ENCODE measurements around the gene TBRG4. TPM values are rescaled to one million over a fixed set of nuclear protein-coding genes. Genes with fewer than 3 reads are reported as not detected.

TBRG4 gene
- total RNA-seq, 2 donors from 2014 or later, result 63.6 to 85.1 TPM

GRCh38 chr7:45054442-45054841 is 57.1 kb downstream of the TBRG4 start:
- H3K27me3 Mint-ChIP-seq, result no peaks in the 10 kb centered on the region
- no peaks in the 10 kb centered on the region for H3K9me3 ChIP-seq (ENCODE audit: control insufficient read depth, low read length, poor library complexity, severe bottlenecking)
- ATAC-seq, result no peak
- H3K4me1 Mint-ChIP-seq, result peaks cover 53% of the 10 kb centered on the region
- peaks cover 7% of the 10 kb centered on the region for H3K36me3 Mint-ChIP-seq (ENCODE audit: low read depth)
- H3K4me3 Mint-ChIP-seq, result no peak overlapping the region
- DNase-seq, result no peak
- H3K27ac Mint-ChIP-seq, result peak overlapping the region; percentile 87

DNA sequence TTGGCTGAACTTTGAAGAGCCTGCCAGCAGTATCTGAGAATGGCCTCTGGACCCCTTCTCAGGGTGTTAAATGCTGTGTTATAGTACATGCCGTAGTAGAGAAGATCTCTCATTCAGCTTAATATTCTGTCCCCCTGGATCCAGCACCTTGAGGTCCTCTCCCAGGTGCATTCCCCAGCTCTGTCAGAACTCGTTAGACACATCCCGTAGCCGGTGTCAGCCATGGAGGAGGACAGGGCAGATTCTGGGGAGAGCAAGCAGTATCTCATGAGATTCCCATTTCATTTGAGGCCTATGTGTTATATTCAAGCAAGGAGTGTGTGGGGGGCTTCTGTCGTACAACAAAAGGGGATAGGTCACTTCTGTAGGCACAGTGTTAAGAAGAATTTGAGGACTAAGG is 57.6 kb downstream of the TBRG4 start:
- H3K4me3 Mint-ChIP-seq, result peak overlapping the region; percentile 53
- H3K27me3 Mint-ChIP-seq, result no peaks in the 10 kb centered on the region
- H3K27ac Mint-ChIP-seq, result peak overlapping the region; percentile 87
- peaks cover 7% of the 10 kb centered on the region for H3K36me3 Mint-ChIP-seq (ENCODE audit: low read depth)
- no peak for ATAC-seq
- H3K9me3 ChIP-seq (ENCODE audit: control insufficient read depth, low read length, poor library complexity, severe bottlenecking), result no peaks in the 10 kb centered on the region
- DNase-seq, result no peak
- peaks cover 53% of the 10 kb centered on the region for H3K4me1 Mint-ChIP-seq

DNA sequence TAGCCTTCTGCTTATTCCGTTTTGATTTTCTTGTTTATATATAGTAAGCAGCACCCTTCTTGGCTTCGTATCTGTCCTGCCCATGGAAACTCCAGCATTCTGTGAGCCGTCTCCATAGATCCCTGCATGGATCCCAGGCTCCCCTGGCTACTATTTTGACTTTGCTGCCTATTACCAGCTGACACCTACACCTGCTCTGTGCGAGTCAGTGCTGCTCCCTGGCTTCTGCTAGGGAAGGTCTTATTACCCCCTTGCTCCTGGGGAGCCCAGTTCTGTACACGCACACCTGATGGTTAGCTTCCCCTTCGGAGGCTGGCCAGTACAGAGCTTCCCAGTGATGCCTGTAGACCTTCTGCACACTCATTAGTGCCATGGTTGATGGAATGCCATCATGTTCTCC is 58.1 kb downstream of the TBRG4 start:
- ATAC-seq, result no peak
- peak overlapping the region; percentile 53 for H3K4me3 Mint-ChIP-seq

GRCh38 chr7:45052011-45052410 is 59.5 kb downstream of the TBRG4 start:
- Mint-ChIP-seq H3K36me3 (ENCODE audit: low read depth) (peaks cover 5% of the 10 kb centered on the region), H3K4me1 (peaks cover 42% of the 10 kb centered on the region), H3K27me3 (no peaks in the 10 kb centered on the region), H3K4me3 (no peak overlapping the region), H3K27ac (peak overlapping the region; percentile 11)
- DNase-seq (no peak), ATAC-seq (no peak)
- H3K9me3 ChIP-seq (ENCODE audit: control insufficient read depth, low read length, poor library complexity, severe bottlenecking), result no peaks in the 10 kb centered on the region

More for the DNA sequence above, 58.1 kb downstream of the TBRG4 start:
- Mint-ChIP-seq H3K4me1 (peaks cover 51% of the 10 kb centered on the region), H3K27ac (peak overlapping the region; percentile 87), H3K36me3 (ENCODE audit: low read depth) (peaks cover 7% of the 10 kb centered on the region), H3K27me3 (no peaks in the 10 kb centered on the region)
- H3K9me3 ChIP-seq (ENCODE audit: control insufficient read depth, low read length, poor library complexity, severe bottlenecking), result no peaks in the 10 kb centered on the region
- no peak for DNase-seq

- H3K27me3 Mint-ChIP-seq, result no peaks in the 10 kb centered on the region
- no peaks in the 10 kb centered on the region for H3K9me3 ChIP-seq (ENCODE audit: control insufficient read depth, low read length, poor library complexity, severe bottlenecking)
- H3K36me3 Mint-ChIP-seq (ENCODE audit: low read depth), result peaks cover 7% of the 10 kb centered on the region
- peaks cover 39% of the 10 kb centered on the region for H3K4me1 Mint-ChIP-seq
- H3K4me3 Mint-ChIP-seq, result no peak overlapping the region
- DNase-seq, result no peak
- H3K27ac Mint-ChIP-seq, result peak overlapping the region; percentile 32
- no peak for ATAC-seq
Measured at GRCh38 chr7:45050198-45050597, 61.3 kb downstream of the TBRG4 start.

Other genes with a start within 250 kb of the TBRG4 start
- 10 to 100 TPM; 21.4 to 27.6 TPM for gene PURB, start 226.2 kb downstream of the TBRG4 start, total RNA-seq
- 100 to 1,000 TPM; 245 to 291 TPM for gene MYO1G, start 132.7 kb downstream of the TBRG4 start, total RNA-seq
- gene CCM2, start 111.5 kb downstream of the TBRG4 start, total RNA-seq, result 10 to 100 TPM; 77.4 to 83.0 TPM
- gene NACAD, start 22.7 kb downstream of the TBRG4 start, total RNA-seq, result under 1 TPM; 0.15 to 0.47 TPM
- under 1 TPM; 0.65 to 0.76 TPM for gene RAMP3, start 46.1 kb upstream of the TBRG4 start, total RNA-seq